ENCODE results near the gene JAKMIP1.

Gene JAKMIP1

GRCh38 chr4:6017030-6017429, 183.3 kb downstream of the JAKMIP1 start:
- H3K9me3 ChIP-seq (ENCODE audit: control insufficient read depth, low read length): no peaks in the 10 kb centered on the region
- no peak for TF ChIP-seq CTCF (IDR thresholded peaks at IDR 0.05)
- H3K4me2 ChIP-seq (ENCODE audit: low read length): no peak overlapping the region
- no peak overlapping the region for H3K9ac ChIP-seq
- no peaks in the 10 kb centered on the region for H3K79me2 ChIP-seq
- no peaks in the 10 kb centered on the region for H3K27me3 ChIP-seq (ENCODE audit: control insufficient read depth, insufficient read depth, low read length)
- no peak overlapping the region for H3K4me3 ChIP-seq (ENCODE audit: low read depth, low read length)
- H3K4me1 ChIP-seq: no peaks in the 10 kb centered on the region
- H2AFZ ChIP-seq: no peak overlapping the region
- no peaks in the 10 kb centered on the region for H3K36me3 ChIP-seq (ENCODE audit: control insufficient read depth, insufficient read depth, low read length)
- no peak overlapping the region for H3K27ac ChIP-seq

DNA sequence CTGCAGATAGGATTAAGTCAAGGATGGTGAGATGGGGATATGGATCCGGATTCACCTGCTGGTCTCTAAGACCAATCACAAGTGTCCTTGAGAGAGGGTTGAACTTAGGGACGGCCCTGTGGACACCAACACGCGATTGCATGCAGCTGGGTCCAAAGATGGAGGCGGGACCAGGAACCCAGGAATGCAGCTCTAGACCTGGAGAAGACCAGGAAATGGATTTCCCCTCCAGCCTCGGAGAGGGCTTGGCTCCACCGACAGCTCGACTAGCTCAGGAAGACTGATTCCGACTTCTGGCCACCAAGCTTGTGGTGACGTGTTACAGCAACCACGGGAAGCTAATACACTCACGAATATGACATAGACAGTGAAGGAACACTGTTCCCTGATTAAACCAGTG, 186.8 kb downstream of the JAKMIP1 start:
- no peak overlapping the region for H3K4me2 ChIP-seq (ENCODE audit: low read length)

DNA sequence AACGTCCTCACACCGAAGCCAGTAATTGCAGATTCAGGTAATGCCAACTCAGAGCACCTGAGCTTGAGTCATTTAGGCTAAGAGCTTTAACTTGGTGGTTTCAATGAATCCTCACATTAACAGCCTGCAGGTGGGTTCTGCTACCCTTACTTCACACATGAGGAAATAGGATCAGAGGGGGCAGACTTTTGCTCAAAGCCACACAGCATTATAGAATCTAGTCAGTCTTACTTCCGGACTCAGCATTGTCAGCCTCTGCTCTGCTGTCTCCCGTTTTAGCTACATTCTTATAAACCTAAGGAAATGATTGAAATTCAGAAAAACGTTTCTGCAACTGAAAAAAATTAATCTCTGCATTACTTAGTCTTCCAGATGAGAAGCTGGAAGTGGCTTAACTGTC, 188.1 kb downstream of the JAKMIP1 start:
- Histone ChIP-seq H3K4me2 (ENCODE audit: low read length) (no peak overlapping the region), H3K27me3 (ENCODE audit: control insufficient read depth, insufficient read depth, low read length) (no peaks in the 10 kb centered on the region), H3K4me3 (ENCODE audit: low read depth, low read length) (no peak overlapping the region), H3K36me3 (ENCODE audit: control insufficient read depth, insufficient read depth, low read length) (no peaks in the 10 kb centered on the region), H3K27ac (no peak overlapping the region), H2AFZ (no peak overlapping the region), H3K9me3 (ENCODE audit: control insufficient read depth, low read length) (no peaks in the 10 kb centered on the region), H3K9ac (no peak overlapping the region), H3K79me2 (no peaks in the 10 kb centered on the region), H3K4me1 (no peaks in the 10 kb centered on the region)
- TF ChIP-seq CTCF (IDR thresholded peaks at IDR 0.05): no peak

More for the DNA sequence above, 186.8 kb downstream of the JAKMIP1 start:
- TF ChIP-seq CTCF (IDR thresholded peaks at IDR 0.05): no peak
- Histone ChIP-seq H3K4me3 (ENCODE audit: low read depth, low read length) (no peak overlapping the region), H3K9me3 (ENCODE audit: control insufficient read depth, low read length) (no peaks in the 10 kb centered on the region), H3K9ac (no peak overlapping the region), H3K4me1 (no peaks in the 10 kb centered on the region), H3K27ac (no peak overlapping the region), H3K79me2 (no peaks in the 10 kb centered on the region), H3K36me3 (ENCODE audit: control insufficient read depth, insufficient read depth, low read length) (no peaks in the 10 kb centered on the region), H3K27me3 (ENCODE audit: control insufficient read depth, insufficient read depth, low read length) (no peaks in the 10 kb centered on the region), H2AFZ (no peak overlapping the region)

- H3K36me3 ChIP-seq (ENCODE audit: control insufficient read depth, insufficient read depth, low read length): no peaks in the 10 kb centered on the region
- H3K4me3 ChIP-seq (ENCODE audit: low read depth, low read length): no peak overlapping the region
- H3K27me3 ChIP-seq (ENCODE audit: control insufficient read depth, insufficient read depth, low read length): no peaks in the 10 kb centered on the region
- no peak for TF ChIP-seq CTCF (IDR thresholded peaks at IDR 0.05)
- no peak overlapping the region for H3K9ac ChIP-seq
- no peak overlapping the region for H3K4me2 ChIP-seq (ENCODE audit: low read length)
- H2AFZ ChIP-seq: no peak overlapping the region
- no peaks in the 10 kb centered on the region for H3K79me2 ChIP-seq
- H3K27ac ChIP-seq: no peak overlapping the region
- no peaks in the 10 kb centered on the region for H3K4me1 ChIP-seq
- no peaks in the 10 kb centered on the region for H3K9me3 ChIP-seq (ENCODE audit: control insufficient read depth, low read length)
These were observed 188.7 kb downstream of the JAKMIP1 start for GRCh38 chr4:6011686-6012085.

DNA sequence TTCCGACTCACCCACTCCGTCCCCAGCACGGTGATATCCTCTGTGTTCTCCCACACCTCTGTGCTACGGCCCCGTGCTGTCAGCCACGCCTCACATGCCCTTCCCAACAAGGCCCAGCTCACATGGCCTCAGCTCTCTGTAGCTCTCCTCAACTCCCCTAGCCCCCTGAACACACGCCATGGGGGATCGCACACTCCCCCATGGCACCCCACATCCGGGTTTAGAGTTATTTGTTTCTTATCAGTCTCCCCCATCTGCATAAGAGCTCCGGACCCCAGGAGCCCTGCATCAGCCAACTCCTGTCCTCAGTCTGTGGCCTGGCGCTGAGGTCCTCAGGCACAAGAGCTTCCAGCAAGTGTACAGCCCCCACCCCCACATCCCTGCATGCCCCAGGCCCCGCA, 189.1 kb downstream of the JAKMIP1 start:
- H3K4me2 ChIP-seq (ENCODE audit: low read length): no peak overlapping the region
- H3K27me3 ChIP-seq (ENCODE audit: control insufficient read depth, insufficient read depth, low read length): no peaks in the 10 kb centered on the region
- TF ChIP-seq CTCF (IDR thresholded peaks at IDR 0.05): no peak

More for the DNA sequence above, 189.1 kb downstream of the JAKMIP1 start:
- Histone ChIP-seq H3K79me2 (no peaks in the 10 kb centered on the region), H3K9ac (no peak overlapping the region), H3K4me3 (ENCODE audit: low read depth, low read length) (no peak overlapping the region), H3K4me1 (no peaks in the 10 kb centered on the region), H3K27ac (no peak overlapping the region), H3K9me3 (ENCODE audit: control insufficient read depth, low read length) (no peaks in the 10 kb centered on the region), H3K36me3 (ENCODE audit: control insufficient read depth, insufficient read depth, low read length) (no peaks in the 10 kb centered on the region), H2AFZ (no peak overlapping the region)

Measured in parathyroid adenoma (tissue), 2 donors.